H1 (cell line): ENCODE data around the gene SLC25A21. TPM values are rescaled to one million over a fixed set of nuclear protein-coding genes. Genes with fewer than 3 reads are reported as not detected.

Source experiments
- CTCF ChIA-PET: fragments of 300-600 bp; sonication (Branson Sonifier 250); formaldehyde crosslinking; loops from one replicate; lab custom pipeline; 2021; ENCODE audit not compliant: partially characterized antibody; lab: Charles Lee
- POLR2A ChIA-PET: fragments of 300-600 bp; sonication (Branson Sonifier 250); formaldehyde crosslinking; loops from one replicate; lab custom pipeline; 2021; ENCODE audit warnings: inconsistent platforms; ENCODE audit not compliant: partially characterized antibody; lab: Charles Lee
- DNase-seq, 2 experiments: peaks; one replicate each; pipeline versions ENCODE4 v3.0.0 to v3.0.0-alpha.2; 2010 to 2022; ENCODE audit warnings: low spot score in 2 of 2, low read depth in 1 of 2, mixed read lengths in 1 of 2
- FAIRE-seq: peaks from 2 replicates; lab custom pipeline; 2011; peaks lifted over from hg19 to GRCh38; lab: Jason Lieb, UNC
- H2AFZ ChIP-seq: 2 replicates; pipeline ENCODE4 v1.8.1; 2012; ENCODE audit warnings: low read length, inconsistent platforms
- H2AK5ac ChIP-seq: 2 replicates; pipeline ENCODE4 v1.6.1; 2013; ENCODE audit warnings: low read depth, low read length
- H2BK120ac ChIP-seq: replicated peaks from 2 replicates; pipeline ENCODE3; 2013; ENCODE audit warnings: low read depth, low read length, inconsistent platforms
- H2BK12ac ChIP-seq: 2 replicates; pipeline ENCODE4 v1.6.1; 2013; ENCODE audit warnings: low read depth, low read length
- H2BK15ac ChIP-seq: 2 replicates; pipeline ENCODE4 v1.6.1; 2013; ENCODE audit warnings: low read length
- H2BK20ac ChIP-seq: 2 replicates; pipeline ENCODE4 v1.6.1; 2013; ENCODE audit warnings: low read length
- H2BK5ac ChIP-seq: 2 replicates; pipeline ENCODE4 v1.6.1; 2013; ENCODE audit warnings: low read depth, low read length
- H3K14ac ChIP-seq: 2 replicates; pipeline ENCODE4 v1.6.1; 2013; ENCODE audit warnings: inconsistent platforms; ENCODE audit not compliant: insufficient read length
- H3K18ac ChIP-seq: 2 replicates; pipeline ENCODE4 v1.6.1; 2013; ENCODE audit warnings: low read length; ENCODE audit errors: extremely low read depth
- H3K23ac ChIP-seq: 2 replicates; pipeline ENCODE4 v1.6.1; 2013; ENCODE audit warnings: inconsistent platforms; ENCODE audit not compliant: insufficient read length
- H3K23me2 ChIP-seq: 2 replicates; pipeline ENCODE4 v1.6.1; 2013; ENCODE audit warnings: low read depth, low read length
- H3K27ac ChIP-seq: 2 replicates; pipeline ENCODE4 v1.6.1; 2011; ENCODE audit warnings: low read depth, low read length, inconsistent platforms
- H3K27me3 ChIP-seq, 4 experiments: replicated peaks in 1 of 4; 1 replicate in 1 of 4; 2 replicates in 3 of 4; pipeline versions ENCODE4 v1.6.1 to v1.8.1; 2011 to 2013; ENCODE audit warnings: low read length in 3 of 4, mild to moderate bottlenecking in 3 of 4, inconsistent platforms in 2 of 4, mixed read lengths in 2 of 4, moderate library complexity in 1 of 4; ENCODE audit not compliant: control insufficient read depth in 3 of 4, insufficient read depth in 3 of 4; ENCODE audit errors: extremely low read depth in 1 of 4
- H3K36me3 ChIP-seq, 4 experiments: 2 replicates each; pipeline versions ENCODE4 v1.6.1 to v1.8.1; 2011 to 2013; ENCODE audit warnings: mild to moderate bottlenecking in 4 of 4, low read length in 3 of 4, moderate library complexity in 2 of 4, control low read depth in 1 of 4, inconsistent platforms in 1 of 4; ENCODE audit not compliant: insufficient read depth in 4 of 4, control insufficient read depth in 2 of 4
- H3K4ac ChIP-seq: replicated peaks from 2 replicates; pipeline ENCODE3; 2013; ENCODE audit warnings: low read length, low read depth, mixed read lengths, inconsistent platforms; ENCODE audit not compliant: insufficient read length
- H3K4me1 ChIP-seq, 4 experiments: replicated peaks in 1 of 4; 1 replicate in 1 of 4; 2 replicates in 3 of 4; pipeline versions ENCODE4 v1.6.1 to v1.8.1; 2011 to 2013; ENCODE audit warnings: low read length in 3 of 4, inconsistent platforms in 2 of 4, mixed read lengths in 1 of 4; ENCODE audit not compliant: insufficient read depth in 4 of 4, control insufficient read depth in 3 of 4
- H3K4me2 ChIP-seq, 2 experiments: 2 replicates each; pipeline versions ENCODE4 v1.6.1 to v1.8.1; 2011 to 2013; ENCODE audit warnings: low read depth in 2 of 2, low read length in 2 of 2, control low read depth in 1 of 2, inconsistent platforms in 1 of 2, mild to moderate bottlenecking in 1 of 2; ENCODE audit not compliant: insufficient read depth in 1 of 2
- H3K4me3 ChIP-seq, 4 experiments: fragments of 200-600, 300-600 bp in 1 of 4; sonication (generic), shearing (Covaris generic), sonication (Bioruptor Twin) in 1 of 4; 2 replicates each; pipeline versions ENCODE4 v1.5.1 to v1.8.1; 2011 to 2016; ENCODE audit warnings: low read length in 4 of 4, low read depth in 3 of 4, control low read depth in 2 of 4, inconsistent platforms in 2 of 4, mild to moderate bottlenecking in 2 of 4, mixed read lengths in 1 of 4, moderate library complexity in 1 of 4; ENCODE audit not compliant: insufficient read depth in 2 of 4; ENCODE audit errors: extremely low read depth in 1 of 4
- H3K56ac ChIP-seq: replicated peaks from 2 replicates; pipeline ENCODE3; 2013; ENCODE audit warnings: low read depth, mild to moderate bottlenecking, mixed read lengths, low read length, inconsistent platforms; ENCODE audit not compliant: insufficient read length
- H3K79me1 ChIP-seq: 2 replicates; pipeline ENCODE4 v1.6.1; 2013; ENCODE audit warnings: low read depth, low read length, control low read depth
- H3K79me2 ChIP-seq, 2 experiments: 2 replicates each; pipeline versions ENCODE4 v1.6.1 to v1.8.1; 2012 to 2013; ENCODE audit warnings: low read length in 2 of 2, mild to moderate bottlenecking in 2 of 2, inconsistent platforms in 1 of 2; ENCODE audit not compliant: insufficient read depth in 2 of 2, control insufficient read depth in 1 of 2
- H3K9ac ChIP-seq, 4 experiments: replicated peaks in 1 of 4; 1 replicate in 1 of 4; 2 replicates in 3 of 4; pipeline versions ENCODE4 v1.6.1 to v1.8.1; 2011 to 2013; ENCODE audit warnings: low read depth in 3 of 4, low read length in 3 of 4, control low read depth in 2 of 4, mild to moderate bottlenecking in 2 of 4, moderate library complexity in 2 of 4, inconsistent platforms in 1 of 4; ENCODE audit errors: extremely low read depth in 1 of 4
- H3K9me3 ChIP-seq, 2 experiments: 2 replicates each; pipeline versions ENCODE4 v1.6.1 to v1.8.1; 2012 to 2013; ENCODE audit warnings: mild to moderate bottlenecking in 2 of 2, moderate library complexity in 2 of 2, control low read depth in 1 of 2, inconsistent platforms in 1 of 2, low read depth in 1 of 2, low read length in 1 of 2, mixed read lengths in 1 of 2; ENCODE audit not compliant: insufficient read depth in 2 of 2
- H4K20me1 ChIP-seq, 2 experiments: replicated peaks in 1 of 2; 2 replicates each; pipeline versions ENCODE3 to v1.8.1; 2011 to 2013; ENCODE audit warnings: inconsistent platforms in 2 of 2, low read length in 2 of 2, mild to moderate bottlenecking in 1 of 2; ENCODE audit not compliant: insufficient read depth in 2 of 2, control insufficient read depth in 1 of 2
- H4K5ac ChIP-seq: 2 replicates; pipeline ENCODE4 v1.6.1; 2013; ENCODE audit warnings: low read length, low read depth, mixed read lengths, inconsistent platforms; ENCODE audit not compliant: insufficient read length
- H4K8ac ChIP-seq: 2 replicates; pipeline ENCODE4 v1.8.0; 2013; ENCODE audit warnings: mild to moderate bottlenecking, moderate library complexity, low read length, inconsistent platforms; ENCODE audit not compliant: insufficient read depth; ENCODE audit errors: extremely low read depth
- H4K91ac ChIP-seq: replicated peaks from 2 replicates; pipeline ENCODE3; 2013; ENCODE audit warnings: low read length, mixed read lengths, inconsistent platforms; ENCODE audit not compliant: insufficient read length
- BACH1 ChIP-seq: IDR thresholded peaks from 2 replicates; pipeline ENCODE4 v1.6.1; 2012; ENCODE audit warnings: low read length, improper control_type of control experiment
- BCL11A ChIP-seq, 2 experiments: IDR thresholded peaks; one replicate each; pipeline ENCODE4 v1.6.1; 2011; ENCODE audit warnings: low read depth in 2 of 2, low read length in 2 of 2, mild to moderate bottlenecking in 2 of 2
- CEBPB ChIP-seq: IDR thresholded peaks from 2 replicates; pipeline ENCODE4 v1.6.1; 2012; ENCODE audit warnings: low read depth, low read length
- CHD1 ChIP-seq: IDR thresholded peaks from 2 replicates; pipeline ENCODE4 v1.6.1; 2012; ENCODE audit warnings: low read depth, low read length, improper control_type of control experiment
- JUND ChIP-seq: IDR thresholded peaks from 2 replicates; pipeline ENCODE4 v1.6.1; 2011; ENCODE audit warnings: mild to moderate bottlenecking, improper control_type of control experiment, low read length
- POLR2AphosphoS5 ChIP-seq: IDR thresholded peaks from 2 replicates; pipeline ENCODE4 v1.6.1; 2011; ENCODE audit warnings: low read depth, low read length
- RNF2 ChIP-seq: fragments of 200-900, 300-1000 bp; sonication (generic); IDR thresholded peaks from 2 replicates; pipeline ENCODE4 v1.7.1; 2016; ENCODE audit warnings: borderline replicate concordance, low read depth, mild to moderate bottlenecking, antibody characterized with exemption, low read length; ENCODE audit not compliant: poor library complexity, severe bottlenecking; ENCODE audit errors: missing control alignments
- SAP30 ChIP-seq: fragments of 300-600 bp; sonication (generic); IDR thresholded peaks from 2 replicates; pipeline ENCODE4 v1.7.1; 2012; ENCODE audit warnings: low read length, moderate library complexity, mild to moderate bottlenecking, inconsistent platforms; ENCODE audit not compliant: insufficient read depth, insufficient replicate concordance
- SP2 ChIP-seq: IDR thresholded peaks from 2 replicates; pipeline ENCODE4 v1.6.1; 2012; ENCODE audit warnings: mild to moderate bottlenecking, low read length, inconsistent platforms
- SP4 ChIP-seq: IDR thresholded peaks from 2 replicates; pipeline ENCODE4 v1.6.1; 2012; ENCODE audit warnings: low read length, inconsistent platforms
- TAF1 ChIP-seq: IDR thresholded peaks from 2 replicates; pipeline ENCODE4 v1.6.1; 2011; ENCODE audit warnings: mild to moderate bottlenecking, low read depth, low read length
- TCF12 ChIP-seq: IDR thresholded peaks from 2 replicates; pipeline ENCODE4 v1.6.1; 2011; ENCODE audit warnings: low read depth, mild to moderate bottlenecking, low read length
- ZNF274 ChIP-seq: IDR thresholded peaks from 2 replicates; pipeline ENCODE4 v1.7.0; 2012; ENCODE audit warnings: low read length, borderline replicate concordance; ENCODE audit errors: extremely low read depth
- WGBS, 2 experiments: shearing (Covaris generic) in 1 of 2; methylation state at CpG; one replicate each; pipeline versions ENCODE4 v1.1.6 to v1.1.7; 2013 to 2015; ENCODE audit warnings: low lambda C conversion rate in 2 of 2, mixed read lengths in 2 of 2, inconsistent platforms in 1 of 2, low coverage in 1 of 2, missing lambda C conversion rate in 1 of 2; ENCODE audit not compliant: insufficient replicate concordance in 2 of 2, insufficient coverage in 1 of 2, insufficient read length in 1 of 2; ENCODE audit errors: extremely low coverage in 1 of 2, missing lambda C conversion rate in 1 of 2; 5-methylcytosine and 5-hydroxymethylcytosine counted together
- polyA plus RNA-seq, 7 experiments: library from polyadenylated mRNA; depleted of rRNA in 3 of 7; stranded (reverse) in 5 of 7; unstranded in 2 of 7; fragments of >200 nt in 5 of 7; fragments of 200-250 nt in 2 of 7; gene quantifications; 1 replicate in 5 of 7; 2 replicates in 1 of 7; 4 replicates in 1 of 7; pipeline versions ENCODE4 v1.2.1 to v1.2.3, GENCODE V29; 2011 to 2013; ENCODE audit warnings: missing spikeins in 2 of 7, mixed read lengths in 2 of 7
- total RNA-seq: library from RNA; stranded (reverse); fragmentation: NEBNext Ultra II Directional; extraction: Animal tissue kit (Norgen Biotek cat#: 25700); gene quantifications from 2 replicates; pipeline ENCODE4 v1.2.1, GENCODE V29; 2021

Gene SLC25A21
- total and polyA plus RNA-seq, 2 of the 8 experiments (the other 6 are each of a cell fraction or from before 2014, with no cell fraction given) = 6.9 to 15.7 TPM

GRCh38 chr14:36874396-36875138, 297.8 kb downstream of the SLC25A21 start:
- H3K4me1 ChIP-seq = no peaks in the 10 kb centered on the region
- no peak overlapping the region for H2AK5ac ChIP-seq
- no peak overlapping the region for H3K18ac ChIP-seq
- H3K4me3 ChIP-seq = no peak overlapping the region
- no peak overlapping the region for H4K8ac ChIP-seq
- H2BK20ac ChIP-seq = no peak overlapping the region
- H3K4ac ChIP-seq = no peak overlapping the region
- no peaks in the 10 kb centered on the region for H3K23me2 ChIP-seq
- H2BK15ac ChIP-seq = no peak overlapping the region
- no peak overlapping the region for H2AFZ ChIP-seq
- no peak overlapping the region for H4K91ac ChIP-seq
- no peaks in the 10 kb centered on the region for H4K20me1 ChIP-seq
- no peak overlapping the region for H3K56ac ChIP-seq
- H3K36me3 ChIP-seq = no peaks in the 10 kb centered on the region
- no peak for TF ChIP-seq RNF2
- TF ChIP-seq BACH1 = no peak
- TF ChIP-seq POLR2AphosphoS5 = no peak
- no peak for TF ChIP-seq CEBPB
- TF ChIP-seq JUND = no peak
- no peak for TF ChIP-seq BCL11A (IDR thresholded peaks at IDR 0.05; ENCODE audit: low read depth in 2 of 2, low read length in 2 of 2)
- no peak for TF ChIP-seq SP2
- TF ChIP-seq TCF12 = no peak
- TF ChIP-seq ZNF274 = no peak
- no peak for TF ChIP-seq SAP30
- TF ChIP-seq TAF1 = no peak
- no peak for TF ChIP-seq SP4
- no peak for TF ChIP-seq CHD1
- TF ChIP-seq, all 59 proteins: peak for 0
- DNase-seq (no peak), FAIRE-seq (no peak)
- WGBS, 2 experiments = 74% methylated on average over 6 of the region's 6 CpGs; no CpG with 5 or more reads in 1 of the 2 experiments
- H3K27ac ChIP-seq = no peak overlapping the region
- ChIA-PET CTCF (interaction anchor here (1.0 to 2.7 kb wide), 3 partner anchors 13 to 38 kb away, joined by 3 to 14 read pairs (median 7); no protein-coding TSS in a partner anchor), POLR2A (no interaction called here)
- H3K79me2 ChIP-seq = no peaks in the 10 kb centered on the region
- H2BK120ac ChIP-seq = no peak overlapping the region
- H3K79me1 ChIP-seq = no peaks in the 10 kb centered on the region
- H4K5ac ChIP-seq = no peak overlapping the region
- H3K14ac ChIP-seq = no peak overlapping the region
- H2BK5ac ChIP-seq = no peak overlapping the region
- H2BK12ac ChIP-seq = no peak overlapping the region
- no peak overlapping the region for H3K23ac ChIP-seq
- no peaks in the 10 kb centered on the region for H3K9me3 ChIP-seq
- H3K27me3 ChIP-seq = no peaks in the 10 kb centered on the region
- no peak overlapping the region for H3K4me2 ChIP-seq
- H3K9ac ChIP-seq = no peak overlapping the region
